Astrocyte (in vitro differentiated cells and primary cell): ENCODE measurements around the gene MTNR1A. TPM values are rescaled to one million over a fixed set of nuclear protein-coding genes. Genes with fewer than 3 reads are reported as not detected.

Experiments
- DNase-seq: peaks from one replicate; pipeline ENCODE4 v3.0.0-alpha.2; 2010; ENCODE audit warnings: low read depth
- FAIRE-seq: peaks from 2 replicates; lab custom pipeline; 2011; peaks lifted over from hg19 to GRCh38; lab: Jason Lieb, UNC
- H2AFZ ChIP-seq: 2 replicates; pipeline ENCODE4 v1.6.0; 2012; ENCODE audit warnings: low read depth, low read length, inconsistent platforms
- H3K27ac ChIP-seq: 2 replicates; pipeline ENCODE4 v1.5.1; 2011; ENCODE audit warnings: low read depth, low read length, inconsistent platforms
- H3K27me3 ChIP-seq: 2 replicates; pipeline ENCODE4 v1.6.0; 2011; ENCODE audit warnings: low read length, inconsistent platforms; ENCODE audit not compliant: insufficient read depth
- H3K36me3 ChIP-seq: 2 replicates; pipeline ENCODE4 v1.5.1; 2011; ENCODE audit warnings: low read length, inconsistent platforms; ENCODE audit not compliant: insufficient read depth
- H3K4me1 ChIP-seq: 2 replicates; pipeline ENCODE4 v1.5.1; 2011; ENCODE audit warnings: low read length, inconsistent platforms; ENCODE audit not compliant: insufficient read depth
- H3K4me2 ChIP-seq: 2 replicates; pipeline ENCODE4 v1.6.0; 2012; ENCODE audit warnings: low read length, inconsistent platforms
- H3K4me3 ChIP-seq: 2 replicates; pipeline ENCODE4 v1.5.1; 2011; ENCODE audit warnings: low read depth, mild to moderate bottlenecking, low read length, inconsistent platforms; ENCODE audit not compliant: insufficient read depth
- H3K79me2 ChIP-seq: 2 replicates; pipeline ENCODE4 v1.6.0; 2012; ENCODE audit warnings: mild to moderate bottlenecking, low read length, inconsistent platforms; ENCODE audit not compliant: insufficient read depth
- H3K9ac ChIP-seq: 2 replicates; pipeline ENCODE4 v1.6.0; 2012; ENCODE audit warnings: mild to moderate bottlenecking, low read length, inconsistent platforms
- H3K9me3 ChIP-seq: 2 replicates; pipeline ENCODE4 v1.5.1; 2012; ENCODE audit warnings: low read depth, mild to moderate bottlenecking, low read length, inconsistent platforms; ENCODE audit not compliant: insufficient read depth
- H4K20me1 ChIP-seq: 2 replicates; pipeline ENCODE4 v1.6.0; 2012; ENCODE audit warnings: low read length, inconsistent platforms; ENCODE audit not compliant: insufficient read depth
- H3K27ac Mint-ChIP-seq: one replicate; pipeline ENCODE4 v1.8.0; 2021; ENCODE audit warnings: mild to moderate bottlenecking, mixed read lengths; ENCODE audit not compliant: unreplicated experiment
- H3K27me3 Mint-ChIP-seq: one replicate; pipeline ENCODE4 v1.8.0; 2021; ENCODE audit warnings: low read depth, mixed read lengths; ENCODE audit not compliant: unreplicated experiment
- H3K36me3 Mint-ChIP-seq: one replicate; pipeline ENCODE4 v1.8.0; 2021; ENCODE audit warnings: low read depth, mixed read lengths; ENCODE audit not compliant: unreplicated experiment
- H3K4me1 Mint-ChIP-seq: one replicate; pipeline ENCODE4 v1.8.0; 2021; ENCODE audit warnings: low read depth, mixed read lengths; ENCODE audit not compliant: unreplicated experiment
- H3K4me3 Mint-ChIP-seq: one replicate; pipeline ENCODE4 v1.8.0; 2021; ENCODE audit warnings: mild to moderate bottlenecking, moderate library complexity, mixed read lengths; ENCODE audit not compliant: unreplicated experiment
- H3K9me3 Mint-ChIP-seq: one replicate; pipeline ENCODE4 v1.8.0; 2021; ENCODE audit warnings: mild to moderate bottlenecking, mixed read lengths; ENCODE audit not compliant: unreplicated experiment
- CTCF ChIP-seq: IDR thresholded peaks from 2 replicates; pipeline ENCODE4 v1.5.1; 2011; ENCODE audit warnings: low read depth, mild to moderate bottlenecking, inconsistent platforms, low read length, moderate library complexity; ENCODE audit not compliant: insufficient read depth
- EZH2 ChIP-seq: IDR thresholded peaks from 2 replicates; pipeline ENCODE4 v1.6.1; 2012; ENCODE audit warnings: mild to moderate bottlenecking, low read length, inconsistent platforms; ENCODE audit not compliant: insufficient read depth
- total RNA-seq: library from RNA; stranded (reverse); gene quantifications from 2 replicates; pipeline ENCODE4 v1.2.1, GENCODE V29; 2021

The MTNR1A gene
- total RNA-seq, 1 donor from 2014 or later, result 0.34 TPM

DNA sequence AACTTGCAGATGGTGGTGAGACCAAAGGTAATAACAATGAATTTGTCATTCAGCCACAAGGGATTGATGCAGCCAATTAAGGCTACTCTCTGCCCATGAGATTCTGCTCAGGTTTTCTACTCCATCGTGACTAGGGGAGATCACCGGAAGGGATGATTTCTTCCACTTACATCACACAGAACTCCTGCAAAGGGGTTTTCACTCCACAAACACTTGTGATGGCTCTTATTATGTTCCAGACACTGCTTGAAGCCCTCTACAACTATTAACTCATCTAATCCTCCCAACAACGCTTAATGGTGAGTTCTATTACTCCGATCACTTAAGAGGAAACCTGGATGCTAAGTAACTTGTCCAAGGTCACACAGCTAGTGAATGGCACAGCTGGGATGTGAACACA, 55.9 kb downstream of the MTNR1A start:
- no peaks in the 10 kb centered on the region for H3K4me1 Mint-ChIP-seq
- no peaks in the 10 kb centered on the region for H3K27me3 ChIP-seq
- H3K27me3 Mint-ChIP-seq, result no peaks in the 10 kb centered on the region
- H3K4me1 ChIP-seq, result no peaks in the 10 kb centered on the region
- no peak overlapping the region for H3K27ac Mint-ChIP-seq
- TF ChIP-seq EZH2, result no peak
- TF ChIP-seq CTCF, result no peak
- FAIRE-seq, result no peak
- H3K36me3 Mint-ChIP-seq, result peaks cover 3% of the 10 kb centered on the region
- no peak overlapping the region for H3K4me3 Mint-ChIP-seq
- no peak overlapping the region for H3K4me3 ChIP-seq
- H2AFZ ChIP-seq, result no peak overlapping the region
- H3K9ac ChIP-seq, result no peak overlapping the region
- H3K9me3 ChIP-seq, result no peaks in the 10 kb centered on the region
- no peaks in the 10 kb centered on the region for H3K36me3 ChIP-seq
- DNase-seq, result no peak
- H3K4me2 ChIP-seq, result no peak overlapping the region
- peaks cover 11% of the 10 kb centered on the region for H3K9me3 Mint-ChIP-seq
- no peaks in the 10 kb centered on the region for H4K20me1 ChIP-seq
- no peaks in the 10 kb centered on the region for H3K79me2 ChIP-seq
- H3K27ac ChIP-seq, result no peak overlapping the region

DNA sequence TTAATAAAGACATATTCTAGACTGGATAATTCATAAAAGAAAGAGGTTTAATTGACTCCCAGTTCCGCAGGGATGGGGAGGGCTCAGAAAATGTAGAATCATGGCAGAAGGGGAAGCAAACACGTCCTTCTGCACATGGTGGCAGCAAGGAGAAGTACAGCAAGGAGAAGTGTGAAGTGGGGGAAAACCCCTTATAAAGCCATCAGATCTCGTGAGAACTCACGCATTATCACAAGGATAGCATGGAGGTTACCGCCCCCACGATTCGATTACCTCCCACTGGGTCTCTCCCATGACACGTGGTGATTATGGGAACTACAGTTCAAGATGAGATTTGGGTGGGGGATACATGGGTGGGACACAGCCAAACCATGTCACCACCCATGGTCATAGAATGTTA, 58.3 kb downstream of the MTNR1A start:
- no peak overlapping the region for H3K4me3 Mint-ChIP-seq
- Histone ChIP-seq H3K27ac (no peak overlapping the region), H3K79me2 (no peaks in the 10 kb centered on the region), H3K27me3 (no peaks in the 10 kb centered on the region), H3K9me3 (no peaks in the 10 kb centered on the region), H3K4me1 (no peaks in the 10 kb centered on the region), H3K4me2 (no peak overlapping the region), H3K9ac (no peak overlapping the region), H3K36me3 (no peaks in the 10 kb centered on the region), H2AFZ (no peak overlapping the region), H3K4me3 (no peak overlapping the region), H4K20me1 (no peaks in the 10 kb centered on the region)
- peaks cover 3% of the 10 kb centered on the region for H3K36me3 Mint-ChIP-seq
- no peak overlapping the region for H3K27ac Mint-ChIP-seq
- H3K27me3 Mint-ChIP-seq, result no peaks in the 10 kb centered on the region
- peaks cover 16% of the 10 kb centered on the region for H3K9me3 Mint-ChIP-seq
- DNase-seq (no peak), FAIRE-seq (no peak)
- TF ChIP-seq EZH2 (no peak), CTCF (no peak)
- H3K4me1 Mint-ChIP-seq, result no peaks in the 10 kb centered on the region

GRCh38 chr4:186494496-186494895, 60.9 kb downstream of the MTNR1A start:
- Histone ChIP-seq H3K27ac (no peak overlapping the region), H3K79me2 (no peaks in the 10 kb centered on the region), H2AFZ (no peak overlapping the region), H3K27me3 (no peaks in the 10 kb centered on the region), H3K9ac (no peak overlapping the region), H3K4me2 (no peak overlapping the region), H4K20me1 (no peaks in the 10 kb centered on the region), H3K4me3 (no peak overlapping the region), H3K36me3 (no peaks in the 10 kb centered on the region), H3K9me3 (no peaks in the 10 kb centered on the region), H3K4me1 (no peaks in the 10 kb centered on the region)
- Mint-ChIP-seq H3K27ac (no peak overlapping the region), H3K4me1 (no peaks in the 10 kb centered on the region), H3K36me3 (peaks cover 3% of the 10 kb centered on the region), H3K4me3 (no peak overlapping the region), H3K27me3 (no peaks in the 10 kb centered on the region), H3K9me3 (peaks cover 20% of the 10 kb centered on the region)
- no peak for TF ChIP-seq CTCF
- no peak for TF ChIP-seq EZH2
- FAIRE-seq (no peak), DNase-seq (no peak)
